Measurements from ENCODE around the gene ZDHHC20. TPM values are rescaled to one million over a fixed set of nuclear protein-coding genes. Genes with fewer than 3 reads are reported as not detected.

ZDHHC20 gene
- total and polyA plus RNA-seq, 2 of the 4 experiments (the other 2 are of a cell fraction): 16.1 to 72.4 TPM

- Histone ChIP-seq H3K79me1 (ENCODE audit: low read depth in 1 of 2, low read length in 2 of 2) (no peaks in the 10 kb centered on the region), H4K91ac (ENCODE audit: insufficient read depth, low read depth, low read length) (no peak overlapping the region), H2AK9ac (replicated peaks; ENCODE audit: low read depth, low read length, poor library complexity) (no peak overlapping the region), H4K8ac (ENCODE audit: low read depth in 2 of 2, low read length in 2 of 2) (no peak overlapping the region), H3K27me3 (ENCODE audit: control insufficient read depth, insufficient read depth, low read length) (no peaks in the 10 kb centered on the region), H2BK5ac (ENCODE audit: low read depth, low read length, poor library complexity, severe bottlenecking) (no peak overlapping the region), H2AK5ac (ENCODE audit: low read depth, low read length) (no peak overlapping the region), H3K14ac (replicated peaks; ENCODE audit: low read depth, low read length) (no peak overlapping the region), H3K9ac (ENCODE audit: low read depth, low read length) (no peak overlapping the region), H2AFZ (replicated peaks; ENCODE audit: low read length, poor library complexity) (no peak overlapping the region), H3K4me2 (ENCODE audit: low read depth, low read length) (no peak overlapping the region), H3K36me3 (ENCODE audit: control insufficient read depth, insufficient read depth, low read length) (no peaks in the 10 kb centered on the region), H2BK15ac (ENCODE audit: low read depth, low read length) (no peak overlapping the region), H3K9me3 (ENCODE audit: control insufficient read depth, insufficient read depth, low read length) (peaks cover 4% of the 10 kb centered on the region; the same call in 1 of the 2 replicates), H3K9me1 (ENCODE audit: insufficient read depth, low read length) (no peaks in the 10 kb centered on the region), H3K4me3 (ENCODE audit: insufficient read depth, low read depth, low read length) (no peak overlapping the region), H3K27ac (ENCODE audit: insufficient read depth, low read length) (no peak overlapping the region), H4K20me1 (ENCODE audit: insufficient read depth, low read length) (no peaks in the 10 kb centered on the region), H2BK120ac (ENCODE audit: low read depth, low read length) (no peak overlapping the region), H3K4me1 (ENCODE audit: control insufficient read depth, insufficient read depth, low read length) (no peaks in the 10 kb centered on the region), H3K18ac (ENCODE audit: low read depth, low read length) (no peak overlapping the region), H3K56ac (ENCODE audit: extremely low read depth, insufficient read depth, low read length) (no peak overlapping the region), H3K23ac (ENCODE audit: low read depth, low read length) (no peak overlapping the region), H2BK20ac (ENCODE audit: low read depth, low read length) (no peak overlapping the region), H4K5ac (ENCODE audit: low read depth, low read length) (no peak overlapping the region), H3K4ac (ENCODE audit: low read depth, low read length) (no peak overlapping the region)
- ChIA-PET CTCF (interaction anchor here (0.5 to 0.6 kb wide), 2 partner anchors 180 to 301 kb away, joined by 3 to 4 read pairs; no protein-coding TSS in a partner anchor), POLR2A (ENCODE audit: unreplicated experiment) (no interaction called here)
- no peak for DNase-seq
- dilution Hi-C loops (cut with HindIII; ENCODE audit: low sequenced_read_pairs, unreplicated experiment): no loop called here
- BruUV-seq (replicated peaks): no TSS peak
- in situ Hi-C loops (cut with MboI; ENCODE audit: low sequenced_read_pairs): loop anchor here (25.0 kb wide), 2 partner anchors 969 to 1294 kb away; partner anchors contain the start of gene GJB2
- ATAC-seq (ENCODE audit: low read depth): no peak
- no CpG with 5 or more reads among the region's 6 CpGs for WGBS, 2 experiments (ENCODE audit: extremely low coverage in 2 of 2, insufficient read length in 1 of 2)
- TF ChIP-seq NFE2L2 (IDR thresholded peaks at IDR 0.05; ENCODE audit: low read depth, low read length) (no peak), ELK1 (IDR thresholded peaks at IDR 0.05; ENCODE audit: borderline replicate concordance, low read depth, low read length) (no peak), RAD21 (IDR thresholded peaks at IDR 0.05; ENCODE audit: low read length) (no peak), CEBPB (IDR thresholded peaks at IDR 0.05; ENCODE audit: low read depth, low read length) (no peak), RFX5 (IDR thresholded peaks at IDR 0.05; ENCODE audit: low read depth, low read length) (no peak), FOS (IDR thresholded peaks at IDR 0.05; ENCODE audit: low read depth, low read length) (no peak), MAZ (IDR thresholded peaks at IDR 0.05; ENCODE audit: borderline replicate concordance, low read depth, low read length) (no peak), CTCF (conservative IDR thresholded peaks at IDR 0.05; ENCODE audit: low read depth, low read length) (no peak), POLR2A (IDR thresholded peaks at IDR 0.05; ENCODE audit: low read depth, low read length) (no peak), CHD1 (IDR thresholded peaks at IDR 0.05; ENCODE audit: low read depth, low read length) (no peak), BHLHE40 (IDR thresholded peaks at IDR 0.05; ENCODE audit: low read depth, low read length) (no peak), MAFK (IDR thresholded peaks at IDR 0.05; ENCODE audit: low read depth, low read length) (no peak), MXI1 (IDR thresholded peaks at IDR 0.05; ENCODE audit: borderline replicate concordance, low read depth, low read length) (no peak), SMC3 (IDR thresholded peaks at IDR 0.05; ENCODE audit: low read depth, low read length) (no peak), RCOR1 (IDR thresholded peaks at IDR 0.05; ENCODE audit: insufficient replicate concordance, low read length) (no peak), USF2 (IDR thresholded peaks at IDR 0.05; ENCODE audit: low read depth, low read length) (no peak)
- intact Hi-C loops (cut with micrococcal nuclease): loop anchor here (10.0 kb wide), 1 partner anchor 1273 kb away; no protein-coding TSS in a partner anchor
Measured at GRCh38 chr13:21481359-21481758, 22.3 kb upstream of the ZDHHC20 start.
